SIG-M5 treated with dmso at 0.1 percent for 504 hours (cell line): ENCODE measurements around the gene SYT9.
"Not testable (repeated sequence)": the region's sequence is repeated elsewhere in the genome, so short reads cannot be mapped to it uniquely, and the experiment has no call there.

Experiments
- DNase-seq: peaks from one replicate; lab custom pipeline; 2025; ENCODE audit not compliant: unreplicated experiment; lab: John Stamatoyannopoulos, UW

SYT9 gene

GRCh38 chr11:7335442-7335841 lies 83.7 kb downstream of the SYT9 start:
- not testable (repeated sequence) for DNase-seq

- no peak for DNase-seq
Observed at GRCh38 chr11:7341551-7341950, 89.8 kb downstream of the SYT9 start.

DNA sequence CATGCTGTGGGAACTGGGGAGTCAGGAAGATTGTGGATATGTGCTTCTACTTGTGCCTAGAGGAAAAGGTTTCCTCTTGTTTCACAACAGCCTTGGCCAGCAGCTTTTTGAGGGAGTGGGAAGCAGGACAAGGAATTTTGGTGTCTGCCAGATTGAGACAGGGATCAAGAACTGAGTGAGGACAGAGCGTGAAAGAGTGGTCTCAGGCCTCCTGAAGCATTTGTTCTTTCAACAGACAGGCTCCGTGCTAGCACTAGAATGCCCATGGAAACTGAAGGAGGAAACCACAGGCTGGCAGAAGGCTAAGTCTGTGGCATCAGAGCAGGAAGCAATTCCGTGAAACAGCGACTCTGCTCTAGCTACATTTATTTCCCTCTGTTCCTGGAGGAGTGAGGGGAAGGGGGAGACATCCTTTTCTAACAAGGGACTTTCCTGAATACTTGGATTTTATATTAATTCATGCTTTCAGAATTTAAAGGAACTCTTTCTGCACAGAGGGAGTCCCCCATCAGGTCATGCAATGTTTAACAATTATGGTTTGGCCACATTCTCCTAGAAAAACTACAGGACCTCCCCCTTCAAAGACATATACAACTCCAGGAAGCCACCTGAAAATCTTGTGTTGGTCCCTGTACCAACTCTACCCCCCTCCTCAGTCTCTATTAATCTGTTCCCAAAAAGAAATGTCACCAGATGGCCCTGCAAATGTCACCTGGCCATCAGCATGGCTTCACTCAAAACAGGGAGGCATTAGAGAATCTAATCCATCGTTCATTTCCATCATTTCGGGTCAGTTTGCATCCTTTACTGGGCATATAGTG lies 96.1 kb downstream of the SYT9 start:
- no peak for DNase-seq

DNA sequence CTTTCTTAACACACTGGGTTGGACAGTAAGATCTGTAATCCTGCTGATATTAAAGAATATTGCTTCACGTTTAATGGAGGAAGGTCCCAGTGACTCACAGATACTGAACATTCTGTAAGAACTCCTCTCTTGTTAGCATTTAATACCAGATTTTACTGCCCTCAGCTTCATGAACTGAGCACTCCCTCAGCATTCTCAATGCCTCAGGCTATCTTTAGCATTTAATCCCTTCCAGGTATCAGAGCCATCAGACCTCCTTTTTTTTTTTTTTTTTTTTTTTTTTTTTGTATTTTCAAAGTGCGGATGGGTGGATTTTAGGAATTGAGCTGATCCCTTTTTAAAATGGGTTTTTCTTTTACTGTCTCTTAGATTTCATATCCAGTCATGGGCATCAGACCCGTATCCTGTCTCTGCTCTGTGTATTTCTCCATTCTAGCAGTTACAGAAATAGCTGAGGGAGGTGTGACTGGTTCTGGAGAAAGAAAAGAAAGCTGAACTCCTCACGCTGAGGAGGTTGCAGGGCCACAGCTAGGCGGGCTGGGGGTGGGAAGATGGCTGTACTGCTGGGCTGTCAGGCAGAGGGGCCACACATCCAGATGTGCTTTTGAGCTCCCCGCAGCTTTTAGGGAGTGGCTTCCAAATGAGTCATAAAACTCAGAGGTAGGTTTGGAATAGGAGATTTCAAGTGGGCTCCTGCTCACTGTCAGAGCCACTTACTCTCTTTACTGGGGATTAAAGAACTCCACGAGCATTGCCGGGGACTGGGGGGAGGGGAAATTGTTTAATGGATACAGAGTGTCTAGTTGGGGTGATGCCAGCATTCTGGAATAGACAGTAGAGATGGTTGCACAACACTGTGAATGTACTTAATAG lies 97.0 kb downstream of the SYT9 start:
- DNase-seq: no peak

- no peak for DNase-seq
Observed at GRCh38 chr11:7351228-7351627, 99.5 kb downstream of the SYT9 start.

- DNase-seq: peak; percentile 70
Observed at GRCh38 chr11:7353100-7353499, 101.4 kb downstream of the SYT9 start.

DNA sequence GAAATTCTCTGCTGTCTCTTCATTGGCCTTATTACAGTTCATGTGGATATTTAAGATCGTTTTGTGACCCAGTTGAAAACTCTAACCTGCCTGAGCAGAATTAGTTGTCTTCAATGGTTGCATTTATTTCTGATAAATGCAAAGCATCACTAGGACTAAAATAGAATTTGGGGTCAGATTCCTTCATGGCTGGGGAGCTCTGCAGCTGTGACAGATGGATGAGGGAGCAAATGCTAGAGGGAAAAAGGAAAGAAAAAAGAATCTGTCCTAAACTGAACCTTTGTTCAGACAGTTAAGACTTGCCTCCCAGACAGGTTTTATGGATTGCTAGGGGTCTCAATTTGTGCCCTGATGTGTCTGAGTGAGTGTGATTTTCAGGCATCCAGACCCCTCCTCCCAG lies 113.0 kb downstream of the SYT9 start:
- no peak for DNase-seq

GRCh38 chr11:7367803-7368202 lies 116.1 kb downstream of the SYT9 start:
- DNase-seq: no peak

DNA sequence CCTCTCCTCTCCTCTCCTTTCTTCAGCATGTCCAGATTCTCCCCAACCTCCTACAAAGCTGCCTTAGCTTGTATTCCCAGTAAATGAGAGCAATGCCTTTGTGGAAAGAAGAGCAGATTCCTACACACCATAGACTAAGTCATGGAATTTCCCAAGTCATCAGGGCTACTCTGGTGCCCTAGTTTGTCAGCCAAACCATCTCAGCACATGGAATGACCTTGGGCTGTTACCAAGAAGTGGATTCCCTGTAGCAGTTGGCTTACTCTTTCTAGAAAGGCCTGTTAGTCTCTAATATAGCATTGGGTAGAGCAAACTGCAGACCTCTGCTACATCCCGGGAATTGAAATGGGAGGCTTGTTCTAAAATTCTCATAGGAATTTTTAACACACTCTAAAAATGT lies 124.7 kb downstream of the SYT9 start:
- DNase-seq: no peak

GRCh38 chr11:7381937-7382336 lies 130.2 kb downstream of the SYT9 start:
- DNase-seq: no peak

- DNase-seq: no peak
Observed at GRCh38 chr11:7383406-7383805, 131.7 kb downstream of the SYT9 start.

DNA sequence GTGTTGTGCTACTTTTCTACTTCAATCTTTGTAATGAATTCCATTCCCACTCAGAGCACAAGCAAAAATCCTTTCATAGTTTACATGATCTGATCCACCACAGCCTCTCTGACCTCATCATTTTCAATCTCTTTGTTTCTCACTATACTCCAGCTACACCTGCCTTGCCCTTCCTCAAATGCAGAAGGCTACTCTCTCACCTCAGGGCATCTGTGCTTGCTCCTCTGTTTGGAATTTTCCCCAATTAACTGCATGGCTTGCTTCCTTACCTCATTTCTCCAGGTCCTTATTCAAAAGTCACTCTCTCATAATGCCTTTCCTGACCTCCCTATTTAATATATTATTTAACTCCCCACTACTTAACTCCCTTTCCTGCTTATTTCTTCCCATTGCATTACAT lies 133.0 kb downstream of the SYT9 start:
- DNase-seq: no peak

DNA sequence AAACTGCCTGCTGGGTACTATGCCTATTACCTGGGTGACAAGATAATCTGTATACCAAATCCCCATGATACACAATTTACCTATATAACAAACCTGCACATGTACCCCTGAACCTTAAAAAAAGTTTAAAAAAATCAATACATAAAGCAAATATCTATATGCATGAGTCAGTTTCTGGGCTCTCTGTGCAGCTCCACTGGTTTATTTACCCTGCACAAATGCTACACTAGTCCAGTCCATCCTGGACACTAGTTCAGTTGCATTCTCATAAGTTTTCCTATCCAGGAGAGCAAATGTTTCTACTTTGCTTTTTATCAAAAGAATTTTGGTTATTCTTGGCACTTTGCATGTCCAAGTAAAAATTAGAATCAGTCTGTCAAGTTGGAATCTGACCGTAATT lies 133.8 kb downstream of the SYT9 start:
- DNase-seq: no peak

DNA sequence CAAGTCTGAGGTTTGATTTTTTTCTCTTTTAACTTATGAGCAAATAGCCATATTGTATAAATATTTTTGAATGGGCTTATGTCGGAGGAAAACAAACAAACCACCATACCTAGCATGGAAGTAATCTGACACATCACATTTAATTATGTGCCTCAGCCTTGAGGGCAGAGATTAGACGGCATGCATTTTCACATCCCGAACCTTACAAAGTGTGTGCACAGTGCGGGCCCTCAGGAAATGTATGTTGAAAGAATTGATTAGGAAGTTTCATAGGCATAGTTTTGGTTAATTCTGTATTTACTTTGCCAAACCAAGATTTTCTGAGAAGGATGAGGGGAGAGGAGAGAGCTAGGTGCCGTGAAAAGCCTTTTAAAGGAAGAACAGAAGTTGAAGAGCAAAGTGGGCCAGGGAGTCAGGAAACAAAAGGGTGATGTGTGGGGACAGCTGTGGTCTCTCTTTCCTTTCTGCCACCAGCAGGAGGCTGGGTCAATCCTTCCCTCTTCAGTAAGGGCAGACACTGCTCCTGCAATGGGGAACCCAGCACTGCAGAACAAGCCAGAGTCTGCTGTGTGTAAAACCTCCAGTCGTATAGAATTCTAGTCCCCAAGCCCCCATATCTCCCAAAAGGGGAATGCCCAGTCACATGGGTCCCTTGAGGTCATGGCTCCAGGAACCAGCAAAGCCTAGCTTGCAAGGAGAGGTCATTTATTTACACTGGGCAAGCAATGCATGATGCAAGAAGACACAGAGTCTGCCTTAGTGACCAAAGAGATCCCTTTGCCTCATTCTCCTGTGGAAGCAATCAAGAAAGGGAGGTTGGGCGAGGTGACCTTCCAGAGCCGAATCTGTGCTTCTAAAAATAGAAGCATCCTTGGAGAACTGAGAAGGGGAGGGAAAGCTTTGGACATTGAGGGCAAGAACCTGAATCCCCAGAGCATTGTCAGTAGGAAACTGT lies 162.5 kb downstream of the SYT9 start:
- no peak for DNase-seq

DNA sequence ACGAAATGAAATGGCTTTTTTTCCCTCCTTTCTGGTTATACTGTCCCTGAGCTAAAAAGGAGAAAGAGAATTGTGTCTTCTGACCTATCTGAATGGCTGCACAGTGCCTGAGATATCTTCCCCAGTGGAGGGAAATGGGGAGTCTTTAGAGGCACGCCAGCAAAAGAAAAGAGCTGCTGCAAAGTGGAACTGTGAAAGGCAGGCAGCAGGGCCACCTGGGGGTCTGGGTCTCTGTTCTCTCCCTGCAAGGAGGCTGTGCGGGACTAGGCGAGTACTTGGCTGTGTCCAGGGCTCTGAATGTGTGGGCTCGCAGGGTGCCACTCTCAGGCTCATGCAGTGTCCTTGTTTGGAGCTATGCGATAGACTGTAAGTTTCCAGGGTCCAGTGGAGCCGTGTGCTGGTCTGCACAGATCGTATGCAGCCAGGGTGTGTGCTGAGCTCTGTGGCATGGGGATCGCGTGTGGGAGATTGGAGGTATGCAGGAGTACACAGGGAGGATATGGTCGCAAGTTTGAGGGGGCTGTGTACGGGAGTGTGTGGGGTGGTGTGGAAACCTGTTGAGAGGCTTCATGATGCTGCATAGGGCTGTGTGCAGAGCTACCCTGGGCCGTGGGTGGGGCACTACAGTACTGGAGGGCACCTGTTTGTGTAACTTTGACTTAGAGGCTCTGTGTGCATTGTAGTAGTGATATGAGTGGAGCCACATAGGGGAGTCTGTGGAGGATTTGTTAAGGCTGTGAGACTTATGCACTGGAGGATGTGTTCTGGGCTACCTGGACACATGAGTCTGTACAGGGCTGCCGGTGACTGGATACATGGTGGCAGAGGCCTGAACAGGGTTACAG lies 163.5 kb downstream of the SYT9 start:
- DNase-seq: no peak

DNA sequence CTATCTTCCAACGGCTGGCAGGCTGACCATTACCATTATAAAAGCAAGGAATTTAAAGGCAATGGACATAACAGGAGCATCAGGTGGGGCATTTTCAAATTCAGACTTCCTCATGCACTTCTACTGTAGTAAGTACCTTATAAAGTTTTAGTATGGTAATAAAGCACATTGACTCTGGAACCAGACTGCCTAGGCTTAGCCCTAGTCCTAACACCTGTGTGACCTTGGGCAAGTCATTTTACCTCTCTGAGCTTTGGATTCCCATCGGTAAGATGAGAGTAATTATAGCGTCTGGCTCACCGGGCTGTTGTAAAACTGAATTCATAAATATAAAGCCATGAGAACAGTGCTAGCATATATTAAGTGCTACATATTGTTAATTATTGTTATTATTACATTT lies 164.4 kb downstream of the SYT9 start:
- DNase-seq: no peak

GRCh38 chr11:7417328-7417727 lies 165.6 kb downstream of the SYT9 start:
- no peak for DNase-seq

DNA sequence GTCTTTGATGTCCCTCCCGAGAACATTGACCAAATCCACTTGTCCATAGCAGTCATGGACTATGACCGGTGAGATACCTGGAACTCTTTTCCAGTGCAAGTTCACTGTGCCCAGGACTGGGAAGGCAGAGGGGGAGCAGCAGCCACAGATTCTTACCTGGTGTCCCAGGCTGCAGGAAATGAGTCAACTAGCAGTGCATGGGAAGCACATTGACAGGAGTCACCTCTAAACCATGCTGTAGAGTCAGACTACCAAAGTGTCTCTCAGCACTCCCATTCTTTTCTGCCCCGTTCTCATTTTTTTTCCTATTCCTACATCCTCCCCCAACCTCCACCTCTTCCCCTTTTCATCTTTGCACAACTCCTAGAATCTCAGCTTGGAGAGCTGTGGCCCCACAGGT lies 166.4 kb downstream of the SYT9 start:
- DNase-seq: no peak

DNA sequence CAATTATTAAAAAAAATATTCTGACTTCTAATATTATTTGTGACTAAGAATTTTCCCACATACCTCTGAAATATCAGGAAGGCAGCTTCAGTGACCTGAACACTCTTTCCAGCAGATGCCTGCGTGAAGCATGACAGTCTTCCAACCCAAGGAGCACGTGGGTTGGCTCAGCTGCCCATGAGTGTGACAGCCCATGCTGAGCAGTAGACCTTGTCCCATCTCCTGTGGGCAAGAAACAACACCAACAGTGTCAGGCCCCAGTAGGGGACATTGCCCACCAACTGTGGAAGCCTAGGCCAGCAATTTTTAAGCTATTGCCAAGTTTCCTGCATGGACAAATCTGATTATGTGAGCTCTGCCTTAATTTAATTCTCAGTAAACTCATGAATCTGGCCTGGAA lies 167.2 kb downstream of the SYT9 start:
- no peak for DNase-seq

- DNase-seq: no peak
Observed at GRCh38 chr11:7421136-7421535, 169.4 kb downstream of the SYT9 start.
